ENCODE measurements around the gene FKBP10.
"Not testable (repeated sequence)": the region's sequence is repeated elsewhere in the genome, so short reads cannot be mapped to it uniquely, and the experiment has no call there.

The FKBP10 gene

GRCh38 chr17:41810659-41811548 is 1.9 kb upstream of the FKBP10 start:
- no peak for DNase-seq

GRCh38 chr17:41811549-41812380 is 1.0 kb upstream of the FKBP10 start, which contains the start of gene P3H4:
Gene P3H4, minus strand, starts transcription at chr17:41811949. Its CDS starts 34 bp downstream, at chr17:41811915.
- DNase-seq: peak; percentile 79

- no peak for DNase-seq
Measured at GRCh38 chr17:41813152-41813680, 412 bp downstream of the FKBP10 start.

GRCh38 chr17:41813699-41814124 is 908 bp downstream of the FKBP10 start:
- DNase-seq: no peak

GRCh38 chr17:41814195-41814594 is 1.4 kb downstream of the FKBP10 start:
- no peak for DNase-seq

- DNase-seq: no peak
Measured at GRCh38 chr17:41816637-41817320, 4.0 kb downstream of the FKBP10 start.

- no peak for DNase-seq
Measured at GRCh38 chr17:41818024-41818423, 5.2 kb downstream of the FKBP10 start.

- no peak for DNase-seq
Measured at GRCh38 chr17:41821776-41822175, 9.0 kb downstream of the FKBP10 start.

- DNase-seq: no peak
Measured at GRCh38 chr17:41822216-41823140, 9.7 kb downstream of the FKBP10 start.

GRCh38 chr17:41823141-41823524 is 10.3 kb downstream of the FKBP10 start:
- DNase-seq: no peak

- DNase-seq: no peak
Measured at GRCh38 chr17:41823580-41823979, 10.8 kb downstream of the FKBP10 start.

- no peak for DNase-seq
Measured at GRCh38 chr17:41824086-41824485, 11.3 kb downstream of the FKBP10 start.

- DNase-seq: no peak
Measured at GRCh38 chr17:41825175-41825845, 12.5 kb downstream of the FKBP10 start.

- not testable (repeated sequence) for DNase-seq
Measured at GRCh38 chr17:41829961-41830360, 17.2 kb downstream of the FKBP10 start.

GRCh38 chr17:41835214-41835799 is 22.5 kb downstream of the FKBP10 start:
- no peak for DNase-seq

- DNase-seq: peak; percentile 85
Measured at GRCh38 chr17:41835800-41836549, 23.2 kb downstream of the FKBP10 start, which contains the start of gene NT5C3B. Gene NT5C3B, minus strand, starts transcription at chr17:41836232. Its CDS starts 39 bp downstream, at chr17:41836193.

- no peak for DNase-seq
Measured at GRCh38 chr17:41836550-41837196, 23.9 kb downstream of the FKBP10 start.

- DNase-seq: no peak
Measured at GRCh38 chr17:41837761-41838538, 25.1 kb downstream of the FKBP10 start, which contains the start of gene KLHL10. Gene KLHL10, plus strand, starts transcription at chr17:41837825. Its CDS starts 108 bp downstream, at chr17:41837933.
